SJSA1 (cell line): ENCODE measurements around the gene BAIAP2L1. TPM values are rescaled to one million over a fixed set of nuclear protein-coding genes. Genes with fewer than 3 reads are reported as not detected.

ENCODE experiments used
- DNase-seq, 2 experiments: peaks; one replicate each; pipeline ENCODE4 v3.0.0-alpha.2; 2015 to 2020; ENCODE audit warnings: low spot score in 2 of 2, low read depth in 1 of 2
- H3K27ac ChIP-seq: fragments of 250-450 bp; sonication (Bioruptor Pico); 2 replicates; pipeline ENCODE4 v1.5.1; 2020; ENCODE audit warnings: mild to moderate bottlenecking, moderate library complexity
- H3K27me3 ChIP-seq: fragments of 250-450 bp; sonication (Bioruptor Pico); replicated peaks from 2 replicates; pipeline ENCODE4 v1.5.1; 2020; ENCODE audit warnings: mild to moderate bottlenecking, moderate library complexity
- H3K36me3 ChIP-seq: fragments of 250-450 bp; sonication (Bioruptor Pico); 2 replicates; pipeline ENCODE4 v1.5.1; 2020; ENCODE audit warnings: mild to moderate bottlenecking
- H3K4me1 ChIP-seq: fragments of 250-450 bp; sonication (Bioruptor Pico); replicated peaks from 2 replicates; pipeline ENCODE4 v1.6.1; 2021; ENCODE audit warnings: mild to moderate bottlenecking
- H3K4me3 ChIP-seq: fragments of 250-450 bp; sonication (Bioruptor Pico); 2 replicates; pipeline ENCODE4 v1.5.1; 2020; ENCODE audit warnings: mild to moderate bottlenecking
- H3K9me3 ChIP-seq: fragments of 250-450 bp; sonication (Bioruptor Pico); replicated peaks from 2 replicates; pipeline ENCODE4 v1.5.1; 2020; ENCODE audit warnings: mild to moderate bottlenecking
- total RNA-seq: library from RNA; depleted of rRNA; stranded (reverse); fragments of >200 nt; shearing (Covaris generic); gene quantifications from 2 replicates; pipeline ENCODE4 v1.2.3, GENCODE V29; 2014; rRNA removed

The BAIAP2L1 gene
- total RNA-seq, 1 experiment from 2014 or later, result 15.9 TPM

- Histone ChIP-seq H3K27me3 (no peaks in the 10 kb centered on the region), H3K27ac (no peak overlapping the region)
- no peak for DNase-seq
Measured at GRCh38 chr7:98242934-98243333, 158.0 kb downstream of the BAIAP2L1 start.

DNA sequence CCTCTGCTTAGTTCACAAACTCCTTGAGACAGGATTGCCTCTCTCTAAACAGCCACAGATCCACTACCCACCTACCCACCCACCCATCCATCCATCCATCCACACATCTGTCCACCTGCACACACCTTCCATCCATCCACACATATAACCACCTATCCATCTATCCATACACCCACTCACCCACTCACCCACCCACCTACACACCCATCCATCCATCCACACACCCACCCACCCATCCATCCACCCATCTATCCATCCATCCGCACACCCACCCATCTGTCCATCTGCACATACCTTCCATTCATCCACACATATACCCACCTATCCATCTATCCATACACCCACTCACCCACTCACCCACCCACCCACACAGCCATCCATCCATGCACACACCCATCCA lies 158.5 kb downstream of the BAIAP2L1 start:
- H3K27ac ChIP-seq, result no peak overlapping the region
- no peaks in the 10 kb centered on the region; the same call in 1 of the 2 replicates for H3K9me3 ChIP-seq
- H3K27me3 ChIP-seq, result no peaks in the 10 kb centered on the region
- no peak for DNase-seq
- H3K4me3 ChIP-seq, result no peak overlapping the region
- H3K36me3 ChIP-seq, result peaks cover 34% of the 10 kb centered on the region
- H3K4me1 ChIP-seq, result peaks cover 16% of the 10 kb centered on the region

More at GRCh38 chr7:98242934-98243333, 158.0 kb downstream of the BAIAP2L1 start:
- H3K9me3 ChIP-seq, result no peaks in the 10 kb centered on the region; the same call in 1 of the 2 replicates
- H3K4me3 ChIP-seq, result no peak overlapping the region
- H3K4me1 ChIP-seq, result peaks cover 16% of the 10 kb centered on the region
- H3K36me3 ChIP-seq, result peaks cover 29% of the 10 kb centered on the region

GRCh38 chr7:98241674-98242241 lies 159.1 kb downstream of the BAIAP2L1 start:
- Histone ChIP-seq H3K4me3 (no peak overlapping the region), H3K27me3 (no peaks in the 10 kb centered on the region), H3K9me3 (no peaks in the 10 kb centered on the region; the same call in 1 of the 2 replicates), H3K27ac (no peak overlapping the region), H3K36me3 (peaks cover 34% of the 10 kb centered on the region), H3K4me1 (peaks cover 16% of the 10 kb centered on the region)
- no peak for DNase-seq

Other genes with a start within 250 kb of the BAIAP2L1 start
- not detected in 2 replicates for gene BHLHA15, start 189.7 kb downstream of the BAIAP2L1 start, total RNA-seq
- gene TECPR1, start 148.9 kb downstream of the BAIAP2L1 start, total RNA-seq, result 11.0 and 22.1 TPM in 2 replicates
- gene BRI3, start 119.4 kb downstream of the BAIAP2L1 start, total RNA-seq, result 19.3 and 30.2 TPM in 2 replicates
- gene NPTX2, start 216.2 kb upstream of the BAIAP2L1 start, total RNA-seq, result 138 and 160 TPM in 2 replicates